GM20000 (cell line): ENCODE results near the gene CLTA.
"Not testable (repeated sequence)": the region's sequence is repeated elsewhere in the genome, so short reads cannot be mapped to it uniquely, and the experiment has no call there.

Source experiments
- DNase-seq: peaks from one replicate; pipeline ENCODE4 v3.0.0; 2012; ENCODE audit warnings: low spot score
- TF ChIP-seq, protein P1 (sequence below): IDR thresholded peaks from 2 replicates; pipeline ENCODE4 v1.5.1; 2012; ENCODE audit warnings: mild to moderate bottlenecking, control low read depth; ENCODE audit errors: extremely low read depth, missing control alignments

Gene CLTA

DNA sequence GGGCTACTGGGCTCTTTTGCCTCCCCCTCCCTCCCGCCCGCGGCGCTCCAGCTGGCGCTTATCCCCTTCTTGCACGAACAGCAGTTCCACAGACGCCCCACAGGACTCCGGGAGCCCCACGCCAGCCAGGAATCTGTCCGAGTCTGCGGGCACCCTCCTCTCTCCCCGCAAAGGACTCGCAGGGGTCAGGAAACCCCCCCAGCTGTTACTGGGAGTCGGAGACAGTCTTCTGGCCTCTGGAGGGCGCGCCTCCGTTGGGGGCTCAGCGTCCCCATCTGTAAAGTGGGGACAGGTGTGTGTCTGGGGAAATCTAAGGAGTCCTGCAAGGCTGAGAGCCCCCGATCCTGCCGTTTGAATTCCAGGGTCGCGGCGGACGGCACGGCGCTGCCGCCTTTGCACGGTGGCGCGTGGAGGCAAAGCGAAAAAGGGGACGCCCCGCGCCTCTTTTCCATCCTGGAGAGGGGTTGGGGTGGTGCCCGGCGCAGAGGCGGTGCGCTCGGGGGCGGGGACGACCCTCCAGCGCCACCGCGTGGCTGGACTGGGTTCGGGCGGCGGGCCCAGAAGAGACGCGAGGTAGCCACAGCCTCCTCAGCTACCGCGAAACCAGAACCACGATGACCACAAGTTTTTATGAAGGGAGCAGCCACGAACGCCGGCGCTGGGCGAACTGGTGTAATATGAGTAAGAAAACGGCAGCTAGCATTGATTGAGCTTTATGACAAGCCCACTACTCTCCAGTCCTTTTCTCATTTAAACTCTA, 24.4 kb upstream of the CLTA start:
- TF ChIP-seq, protein P1, sequence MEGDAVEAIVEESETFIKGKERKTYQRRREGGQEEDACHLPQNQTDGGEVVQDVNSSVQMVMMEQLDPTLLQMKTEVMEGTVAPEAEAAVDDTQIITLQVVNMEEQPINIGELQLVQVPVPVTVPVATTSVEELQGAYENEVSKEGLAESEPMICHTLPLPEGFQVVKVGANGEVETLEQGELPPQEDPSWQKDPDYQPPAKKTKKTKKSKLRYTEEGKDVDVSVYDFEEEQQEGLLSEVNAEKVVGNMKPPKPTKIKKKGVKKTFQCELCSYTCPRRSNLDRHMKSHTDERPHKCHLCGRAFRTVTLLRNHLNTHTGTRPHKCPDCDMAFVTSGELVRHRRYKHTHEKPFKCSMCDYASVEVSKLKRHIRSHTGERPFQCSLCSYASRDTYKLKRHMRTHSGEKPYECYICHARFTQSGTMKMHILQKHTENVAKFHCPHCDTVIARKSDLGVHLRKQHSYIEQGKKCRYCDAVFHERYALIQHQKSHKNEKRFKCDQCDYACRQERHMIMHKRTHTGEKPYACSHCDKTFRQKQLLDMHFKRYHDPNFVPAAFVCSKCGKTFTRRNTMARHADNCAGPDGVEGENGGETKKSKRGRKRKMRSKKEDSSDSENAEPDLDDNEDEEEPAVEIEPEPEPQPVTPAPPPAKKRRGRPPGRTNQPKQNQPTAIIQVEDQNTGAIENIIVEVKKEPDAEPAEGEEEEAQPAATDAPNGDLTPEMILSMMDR, result peak; percentile 98
- DNase-seq, result peak; percentile 91

- TF ChIP-seq, protein P1, result no peak
- no peak for DNase-seq
Observed at GRCh38 chr9:36169166-36169565, 21.6 kb upstream of the CLTA start, which contains the start of gene CCIN. CCIN (plus strand) TSS chr9:36169388; CDS start chr9:36169503, 115 bp downstream.

- TF ChIP-seq, protein P1, result no peak
- DNase-seq, result no peak
Observed at GRCh38 chr9:36169708-36170107, 21.0 kb upstream of the CLTA start.

- no peak for DNase-seq
- TF ChIP-seq, protein P1, result no peak
Observed at GRCh38 chr9:36170531-36170930, 20.2 kb upstream of the CLTA start.

DNA sequence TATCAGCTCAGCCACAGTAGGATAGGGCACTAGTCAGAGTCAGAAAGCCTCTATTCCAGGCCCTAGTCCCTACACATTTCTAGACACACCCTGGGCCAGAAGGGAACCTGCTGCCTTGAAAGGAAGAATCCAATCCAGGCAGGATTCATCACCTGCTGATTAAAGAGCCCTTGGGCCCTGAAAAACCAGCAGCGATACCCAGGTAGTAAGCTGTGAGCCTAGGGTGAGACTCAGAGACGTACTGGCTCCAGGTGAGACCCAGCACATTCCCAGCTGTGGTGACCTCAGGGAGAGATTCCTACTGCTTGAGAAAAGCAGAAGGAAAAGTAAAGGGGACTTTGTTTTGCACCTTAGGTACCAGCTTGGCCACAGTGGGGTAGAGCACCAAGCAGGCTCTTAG, 16.9 kb upstream of the CLTA start:
- no peak for DNase-seq
- TF ChIP-seq, protein P1, result no peak

DNA sequence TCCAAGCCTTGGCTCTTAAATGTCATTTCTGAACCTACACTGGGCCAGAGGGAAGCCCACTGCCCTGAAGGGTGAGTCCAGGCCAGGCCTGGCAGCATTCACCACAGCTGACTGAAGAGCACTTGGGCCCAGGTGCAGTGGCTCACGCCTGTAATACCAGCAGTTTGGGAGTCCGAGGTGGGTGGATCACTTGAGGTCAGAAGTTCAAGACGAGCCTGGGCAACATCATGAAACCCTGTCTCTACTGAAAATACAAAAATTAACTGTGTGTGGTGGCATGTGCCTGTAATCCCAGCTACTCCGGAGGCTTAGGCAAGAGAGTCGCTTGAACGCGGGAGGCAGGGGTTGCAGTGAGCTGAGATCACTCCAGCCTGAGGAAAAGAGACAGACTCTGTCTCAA, 16.4 kb upstream of the CLTA start:
- no peak for DNase-seq
- TF ChIP-seq, protein P1, result no peak

DNA sequence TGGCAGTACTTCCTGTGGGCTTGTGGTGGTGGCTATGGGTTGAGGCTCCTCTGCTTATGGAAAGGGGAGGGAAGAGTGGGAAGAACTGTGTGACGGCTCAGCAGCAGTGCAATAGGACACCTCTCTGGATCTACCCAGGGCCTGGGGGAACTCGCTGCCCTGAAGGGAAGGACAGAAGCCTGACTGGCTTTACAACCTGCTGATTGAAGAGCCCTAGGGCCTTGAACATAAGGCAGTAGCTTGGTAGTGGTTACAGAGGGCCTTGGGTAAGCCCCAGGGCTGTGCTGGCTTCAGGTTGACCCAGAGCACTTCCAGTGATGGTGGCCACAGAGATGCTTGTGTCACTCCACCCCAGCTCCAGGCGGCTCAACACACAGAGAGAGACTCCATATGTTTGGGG, 16.0 kb upstream of the CLTA start:
- TF ChIP-seq, protein P1, result no peak
- no peak for DNase-seq

- DNase-seq, result not testable (repeated sequence)
Observed at GRCh38 chr9:36175209-36175608, 15.5 kb upstream of the CLTA start.

GRCh38 chr9:36176496-36176895, 14.2 kb upstream of the CLTA start:
- DNase-seq, result not testable (repeated sequence)
